VCaP (cell line): ENCODE results near the gene SEC14L1.

Experiments used
- H3K27ac ChIP-seq: fragments of 450-650 bp; 2 replicates; pipeline ENCODE4 v1.5.1; 2017
- CTCF ChIP-seq: fragments of 450-650 bp; conservative IDR thresholded peaks from 2 replicates; pipeline ENCODE4 v1.5.1; 2017; ENCODE audit warnings: mild to moderate bottlenecking, moderate library complexity

The SEC14L1 gene

GRCh38 chr17:77264617-77265230 lies 124.0 kb downstream of the SEC14L1 start:
- H3K27ac ChIP-seq = no peak overlapping the region
- no peak for TF ChIP-seq CTCF

GRCh38 chr17:77266213-77266612 lies 125.4 kb downstream of the SEC14L1 start:
- no peak overlapping the region for H3K27ac ChIP-seq

More at GRCh38 chr17:77266213-77266612, 125.4 kb downstream of the SEC14L1 start:
- no peak for TF ChIP-seq CTCF
